ENCODE data around the gene MED13L.

Gene MED13L

DNA sequence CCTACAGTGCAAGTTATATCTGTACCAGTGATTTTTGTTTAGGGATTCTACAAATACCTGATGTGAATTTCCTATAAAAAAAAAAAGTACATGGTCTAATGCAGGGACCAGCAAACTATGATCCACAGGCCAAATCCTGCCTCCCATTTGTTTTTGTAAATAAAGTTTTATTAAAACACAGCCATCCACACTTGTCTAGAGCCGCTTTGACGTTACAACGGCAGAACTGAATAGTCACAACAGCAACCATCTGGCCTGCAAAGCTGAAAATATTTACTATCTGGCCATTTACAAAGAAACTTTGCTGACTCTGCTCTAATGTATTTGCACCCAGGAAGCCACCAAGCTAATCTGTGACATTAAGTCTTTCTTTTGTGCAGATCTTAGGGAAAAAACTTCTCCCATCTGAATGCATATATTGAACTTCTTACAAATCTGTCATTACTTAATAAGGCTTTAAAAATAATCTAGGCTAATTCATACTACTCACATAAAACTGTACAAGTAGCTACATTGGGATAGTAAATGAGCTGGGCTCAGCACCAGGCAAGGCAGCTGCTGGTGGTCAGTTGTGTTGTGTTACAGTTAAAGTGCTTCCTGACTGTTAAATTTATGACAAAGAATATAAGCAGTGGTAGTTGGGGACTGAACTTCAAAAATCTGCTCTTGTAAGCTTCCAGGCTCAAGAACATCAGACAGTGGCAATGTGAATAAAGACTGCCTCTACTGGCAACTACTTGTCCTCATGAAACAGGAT, 303.3 kb downstream of the MED13L start:
- no peaks in the 10 kb centered on the region for H3K9me3 Mint-ChIP-seq
- H3K4me3 Mint-ChIP-seq, result no peak overlapping the region
- ATAC-seq (replicated peaks), result no peak
- H3K27ac Mint-ChIP-seq, result no peak overlapping the region
- no peaks in the 10 kb centered on the region for H3K27me3 Mint-ChIP-seq
- no peaks in the 10 kb centered on the region for H3K4me1 Mint-ChIP-seq
- peaks cover 19 to 44% of the 10 kb centered on the region in 2 donors for H3K36me3 Mint-ChIP-seq
- DNase-seq, result no peak

GRCh38 chr12:115973066-115973465, 304.4 kb downstream of the MED13L start:
- DNase-seq (no peak), ATAC-seq (replicated peaks) (no peak)
- H3K4me3 Mint-ChIP-seq, result no peak overlapping the region
- H3K36me3 Mint-ChIP-seq, result peaks cover 26 to 52% of the 10 kb centered on the region in 2 donors
- no peaks in the 10 kb centered on the region for H3K9me3 Mint-ChIP-seq
- no peaks in the 10 kb centered on the region for H3K27me3 Mint-ChIP-seq
- no peaks in the 10 kb centered on the region for H3K4me1 Mint-ChIP-seq
- no peak overlapping the region for H3K27ac Mint-ChIP-seq

DNA sequence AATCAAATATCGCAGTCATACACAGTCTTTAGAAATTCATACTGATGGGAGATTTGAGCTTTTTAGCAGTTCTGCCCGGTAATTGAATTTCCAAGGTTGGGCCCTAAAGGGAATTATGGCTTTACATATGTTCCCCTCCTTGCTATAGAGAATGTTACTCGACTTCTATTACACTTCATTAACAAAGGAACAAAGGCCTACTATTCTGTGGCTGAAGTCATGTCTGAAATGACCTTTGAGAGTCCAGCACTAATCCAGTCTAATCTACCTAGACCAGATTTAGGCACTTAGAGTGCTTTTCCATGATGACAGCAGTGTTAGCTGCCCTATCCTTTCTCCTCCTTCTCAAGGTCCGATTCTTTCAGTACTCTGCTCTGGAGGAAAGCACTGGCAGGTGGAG, 305.3 kb downstream of the MED13L start:
- Mint-ChIP-seq H3K4me1 (no peaks in the 10 kb centered on the region), H3K27ac (no peak overlapping the region), H3K4me3 (no peak overlapping the region), H3K36me3 (peaks cover 25 to 49% of the 10 kb centered on the region in 2 donors), H3K9me3 (no peaks in the 10 kb centered on the region), H3K27me3 (no peaks in the 10 kb centered on the region)
- DNase-seq (no peak), ATAC-seq (replicated peaks) (no peak)

DNA sequence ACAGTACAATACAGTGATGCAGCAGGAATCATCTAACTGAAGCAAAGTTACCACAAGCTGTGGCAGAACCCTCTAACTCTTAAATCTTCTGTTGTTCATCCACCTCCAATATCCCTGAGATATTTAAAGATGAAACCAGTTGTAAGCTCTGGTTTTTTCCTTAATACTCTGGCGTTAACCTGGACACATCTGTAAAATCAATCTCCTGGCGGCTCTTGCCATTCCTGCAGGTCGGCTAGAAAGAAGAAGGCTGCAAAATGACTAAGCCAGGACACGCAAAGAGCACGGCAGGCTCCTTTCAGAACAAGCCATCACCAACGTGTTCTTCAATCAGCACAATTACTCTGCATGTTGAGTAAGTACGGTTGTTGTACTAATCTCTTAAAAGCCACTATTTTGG, 309.3 kb downstream of the MED13L start:
- no peaks in the 10 kb centered on the region for H3K9me3 Mint-ChIP-seq
- H3K27me3 Mint-ChIP-seq, result no peaks in the 10 kb centered on the region
- H3K27ac Mint-ChIP-seq, result no peak overlapping the region
- ATAC-seq (replicated peaks) (no peak), DNase-seq (no peak)
- H3K36me3 Mint-ChIP-seq, result peaks cover 34 to 56% of the 10 kb centered on the region in 2 donors
- H3K4me3 Mint-ChIP-seq, result no peak overlapping the region
- H3K4me1 Mint-ChIP-seq, result peaks cover 0 to 4% of the 10 kb centered on the region in 2 donors

- Mint-ChIP-seq H3K27me3 (no peaks in the 10 kb centered on the region), H3K27ac (no peak overlapping the region), H3K36me3 (peaks cover 28 to 48% of the 10 kb centered on the region in 2 donors)
Measured at GRCh38 chr12:115966376-115966775, 311.1 kb downstream of the MED13L start.

GRCh38 chr12:115964626-115965025, 312.9 kb downstream of the MED13L start:
- ATAC-seq (replicated peaks), result no peak

More at GRCh38 chr12:115966376-115966775, 311.1 kb downstream of the MED13L start:
- H3K4me1 Mint-ChIP-seq, result peaks cover 2 to 4% of the 10 kb centered on the region in 2 donors
- no peak overlapping the region for H3K4me3 Mint-ChIP-seq
- no peaks in the 10 kb centered on the region for H3K9me3 Mint-ChIP-seq
- no peak for DNase-seq
- no peak for ATAC-seq (replicated peaks)

DNA sequence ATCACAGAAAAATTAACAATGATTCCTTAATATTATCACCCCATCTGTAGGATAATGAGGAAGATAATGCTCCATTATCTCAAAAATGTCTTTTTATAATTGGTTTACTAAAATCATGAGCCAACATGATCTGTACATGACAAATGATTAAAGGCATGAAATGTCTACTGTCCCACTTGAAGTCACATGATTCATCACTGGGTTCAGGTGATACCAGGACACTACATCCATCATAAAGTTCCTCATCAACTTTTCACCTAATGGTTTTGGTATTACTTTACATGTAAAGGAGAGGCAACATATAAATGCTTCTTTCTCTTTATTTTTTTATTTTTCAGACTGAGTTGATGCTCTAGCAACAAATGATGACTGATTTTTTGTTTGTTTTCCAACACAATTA, 313.3 kb downstream of the MED13L start:
- peaks cover 33 to 50% of the 10 kb centered on the region in 2 donors for H3K36me3 Mint-ChIP-seq
- no peak overlapping the region for H3K27ac Mint-ChIP-seq
- H3K4me3 Mint-ChIP-seq, result no peak overlapping the region
- no peaks in the 10 kb centered on the region for H3K9me3 Mint-ChIP-seq
- DNase-seq (no peak), ATAC-seq (replicated peaks) (no peak)
- peaks cover 4 to 9% of the 10 kb centered on the region in 2 donors for H3K4me1 Mint-ChIP-seq
- no peaks in the 10 kb centered on the region for H3K27me3 Mint-ChIP-seq

More at GRCh38 chr12:115964626-115965025, 312.9 kb downstream of the MED13L start:
- Mint-ChIP-seq H3K27ac (no peak overlapping the region), H3K9me3 (no peaks in the 10 kb centered on the region), H3K36me3 (peaks cover 35 to 51% of the 10 kb centered on the region in 2 donors), H3K27me3 (no peaks in the 10 kb centered on the region), H3K4me1 (peaks cover 4 to 9% of the 10 kb centered on the region in 2 donors), H3K4me3 (no peak overlapping the region)
- no peak for DNase-seq

DNA sequence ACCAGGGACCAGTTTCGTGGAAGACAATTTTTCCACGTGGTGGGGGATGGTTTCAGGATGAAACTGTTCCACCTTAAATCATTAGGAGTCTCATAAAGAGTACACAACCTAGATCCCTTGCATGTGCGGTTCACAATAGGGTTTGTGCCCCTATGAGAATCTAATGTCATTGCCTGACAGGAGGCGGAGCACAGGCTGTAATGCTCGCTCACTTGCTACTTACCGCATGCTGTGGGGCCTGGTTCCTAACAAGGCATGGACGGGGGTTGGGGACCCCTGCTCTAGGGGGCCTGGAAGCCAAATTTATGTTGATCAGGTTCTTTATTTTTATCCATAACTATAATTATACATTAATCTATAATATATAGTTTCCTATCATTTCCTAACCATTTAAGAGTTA, 315.3 kb downstream of the MED13L start:
- DNase-seq (no peak), ATAC-seq (replicated peaks) (no peak)
- peaks cover 4 to 9% of the 10 kb centered on the region in 2 donors for H3K4me1 Mint-ChIP-seq
- H3K27ac Mint-ChIP-seq, result no peak overlapping the region
- H3K36me3 Mint-ChIP-seq, result peaks cover 30 to 42% of the 10 kb centered on the region in 2 donors
- H3K4me3 Mint-ChIP-seq, result no peak overlapping the region
- no peaks in the 10 kb centered on the region for H3K9me3 Mint-ChIP-seq
- no peaks in the 10 kb centered on the region for H3K27me3 Mint-ChIP-seq

DNA sequence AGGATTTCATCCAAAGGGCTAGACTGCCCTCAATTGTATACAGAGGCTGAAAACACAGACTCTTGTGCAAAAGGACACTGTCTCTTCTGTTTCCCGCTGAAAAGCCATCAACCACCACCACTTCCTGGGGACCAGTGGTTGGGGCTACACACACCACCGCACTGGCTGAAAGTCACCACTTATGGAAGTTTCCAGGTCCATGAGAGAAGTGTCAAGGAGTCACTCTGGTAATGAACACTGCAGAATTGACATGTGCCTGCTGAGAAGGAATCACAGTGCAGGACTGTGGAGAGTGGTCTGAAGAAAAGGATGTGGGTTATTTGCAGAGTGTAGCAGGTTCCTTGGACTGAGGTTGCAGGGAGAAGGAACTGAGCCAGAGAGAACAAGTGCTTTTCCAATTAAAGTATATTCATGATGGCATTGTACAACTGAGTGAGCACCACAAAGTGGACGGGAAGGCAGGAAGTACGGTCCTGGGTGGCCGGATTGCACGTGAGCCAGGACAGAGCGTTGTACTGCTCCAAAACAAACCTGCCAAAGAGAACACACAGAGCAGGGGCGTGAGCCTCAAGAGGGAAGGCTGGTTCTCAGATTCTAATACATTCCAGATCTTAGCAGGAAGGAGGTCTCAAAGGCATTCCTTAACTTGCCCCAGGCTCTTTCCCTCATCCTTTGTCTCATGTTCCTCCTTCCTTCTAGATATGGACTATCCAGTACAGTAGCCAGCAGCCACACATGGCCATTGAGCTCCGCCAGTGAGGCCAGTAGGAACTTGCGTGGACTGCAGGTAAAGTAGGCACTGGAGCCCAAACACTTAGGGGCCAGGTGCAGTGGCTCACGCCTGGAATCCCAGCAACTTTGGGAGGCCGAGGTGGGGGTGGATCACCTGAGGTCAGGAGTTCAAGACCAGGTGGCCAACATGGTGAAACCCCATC, 316.4 kb downstream of the MED13L start:
- DNase-seq (no peak), ATAC-seq (replicated peaks) (no peak)
- Mint-ChIP-seq H3K27me3 (no peaks in the 10 kb centered on the region), H3K36me3 (peaks cover 28 to 39% of the 10 kb centered on the region in 2 donors), H3K4me1 (peaks cover under 1 to 9% of the 10 kb centered on the region in 2 donors), H3K4me3 (no peak overlapping the region), H3K9me3 (no peaks in the 10 kb centered on the region), H3K27ac (no peak overlapping the region)

GRCh38 chr12:115957686-115958290, 319.7 kb downstream of the MED13L start:
- no peak overlapping the region for H3K27ac Mint-ChIP-seq
- peaks cover 0 to 9% of the 10 kb centered on the region in 2 donors for H3K4me1 Mint-ChIP-seq
- H3K27me3 Mint-ChIP-seq, result no peaks in the 10 kb centered on the region
- ATAC-seq (replicated peaks), result no peak
- DNase-seq, result no peak
- H3K9me3 Mint-ChIP-seq, result no peaks in the 10 kb centered on the region
- peaks cover 18 to 21% of the 10 kb centered on the region in 2 donors for H3K36me3 Mint-ChIP-seq
- no peak overlapping the region for H3K4me3 Mint-ChIP-seq

DNA sequence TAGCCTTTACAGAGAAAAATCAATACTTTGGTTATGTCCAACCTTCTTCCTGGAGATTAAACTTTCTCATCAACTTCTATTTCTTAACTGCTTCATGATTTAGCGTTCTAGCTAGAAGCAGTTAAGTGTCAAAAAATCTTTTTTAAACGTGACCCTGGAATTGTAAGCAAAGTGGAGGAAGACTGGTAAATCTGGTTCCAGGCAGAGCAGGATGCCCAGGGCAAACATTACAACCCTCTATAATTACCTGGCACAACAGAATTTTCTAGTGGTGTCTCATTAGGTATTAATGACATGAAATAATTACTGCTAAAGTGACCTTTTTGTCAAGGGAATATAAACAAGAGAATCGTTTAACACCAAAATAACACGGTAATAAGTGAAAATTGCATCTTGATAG, 320.8 kb downstream of the MED13L start:
- DNase-seq (no peak), ATAC-seq (replicated peaks) (no peak)
- Mint-ChIP-seq H3K36me3 (peaks cover 18 to 25% of the 10 kb centered on the region in 2 donors), H3K27me3 (no peaks in the 10 kb centered on the region), H3K27ac (no peak overlapping the region), H3K4me1 (peaks cover 0 to 9% of the 10 kb centered on the region in 2 donors), H3K9me3 (no peaks in the 10 kb centered on the region), H3K4me3 (no peak overlapping the region)

DNA sequence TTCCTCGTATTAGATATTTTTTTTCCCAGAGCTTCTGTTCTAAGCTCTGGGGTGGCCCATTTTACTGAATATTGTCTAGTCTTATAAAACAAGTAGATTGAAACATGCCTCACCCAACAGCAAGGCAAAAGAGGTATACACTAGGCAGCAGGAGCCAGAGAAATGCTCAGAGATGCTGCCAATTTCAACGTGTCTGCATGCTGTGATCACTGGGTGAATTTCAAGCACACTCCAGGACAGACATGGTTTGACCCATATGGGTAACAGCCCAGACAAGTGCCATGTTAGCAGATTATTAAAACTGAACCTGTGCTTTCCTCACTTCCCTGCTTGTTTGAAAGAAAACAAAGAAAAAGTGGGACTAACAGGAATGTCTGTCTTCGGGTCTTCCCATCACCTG, 321.3 kb downstream of the MED13L start:
- Mint-ChIP-seq H3K9me3 (no peaks in the 10 kb centered on the region), H3K27me3 (no peaks in the 10 kb centered on the region), H3K4me3 (no peak overlapping the region), H3K36me3 (peaks cover 18 to 25% of the 10 kb centered on the region in 2 donors), H3K27ac (no peak overlapping the region), H3K4me1 (peaks cover 2 to 5% of the 10 kb centered on the region in 2 donors)
- ATAC-seq (replicated peaks) (no peak), DNase-seq (no peak)

DNA sequence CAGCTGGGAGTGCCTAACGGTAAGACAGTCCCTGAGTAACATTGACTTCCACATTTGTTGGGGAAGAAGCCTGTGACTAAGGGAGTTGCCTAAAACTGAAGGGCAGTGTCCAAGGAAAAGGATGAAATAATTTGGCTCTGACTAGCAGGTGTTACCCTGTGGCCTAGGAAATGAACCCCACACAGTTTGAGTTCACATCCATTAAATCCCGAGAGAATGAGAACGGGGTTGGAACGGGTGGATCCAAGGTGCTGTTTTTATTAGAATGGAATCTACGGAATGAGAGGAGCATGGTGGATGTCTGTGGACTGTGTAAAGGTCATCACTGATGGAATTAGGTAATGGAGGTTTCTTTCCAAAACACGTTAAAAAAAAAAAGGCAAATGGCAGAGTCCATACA, 324.0 kb downstream of the MED13L start:
- no peaks in the 10 kb centered on the region for H3K27me3 Mint-ChIP-seq
- peaks cover 0 to 2% of the 10 kb centered on the region in 2 donors for H3K4me1 Mint-ChIP-seq
- H3K27ac Mint-ChIP-seq, result no peak overlapping the region
- peaks cover 25 to 37% of the 10 kb centered on the region in 2 donors for H3K36me3 Mint-ChIP-seq
- H3K4me3 Mint-ChIP-seq, result no peak overlapping the region
- H3K9me3 Mint-ChIP-seq, result no peaks in the 10 kb centered on the region
- no peak for ATAC-seq (replicated peaks)
- no peak for DNase-seq

- H3K36me3 Mint-ChIP-seq, result peaks cover 23 to 37% of the 10 kb centered on the region in 2 donors
- H3K9me3 Mint-ChIP-seq, result no peaks in the 10 kb centered on the region
- no peak for ATAC-seq (replicated peaks)
- H3K4me1 Mint-ChIP-seq, result peaks cover 0 to 2% of the 10 kb centered on the region in 2 donors
- no peak overlapping the region for H3K27ac Mint-ChIP-seq
- no peak overlapping the region for H3K4me3 Mint-ChIP-seq
- H3K27me3 Mint-ChIP-seq, result no peaks in the 10 kb centered on the region
- DNase-seq, result no peak
Measured at GRCh38 chr12:115953031-115953430, 324.5 kb downstream of the MED13L start.

All from stimulated activated naive B cell treated with anti-CD40 and anti-IgM and Interleukin-4, amounts not matched to agents 10 μg/mL and 1 μg/mL and 100 μg/mL, for 72 hours (primary cell).